Hippocampal formation (tissue), 2 donors: ENCODE measurements around the gene SRPK3.
"Not testable (repeated sequence)": the region's sequence is repeated elsewhere in the genome, so short reads cannot be mapped to it uniquely, and the experiment has no call there.

Source experiments
- DNase-seq, 2 donors: peaks; one replicate each; lab custom pipeline; 2025; lab: John Stamatoyannopoulos, UW

SRPK3 gene

DNA sequence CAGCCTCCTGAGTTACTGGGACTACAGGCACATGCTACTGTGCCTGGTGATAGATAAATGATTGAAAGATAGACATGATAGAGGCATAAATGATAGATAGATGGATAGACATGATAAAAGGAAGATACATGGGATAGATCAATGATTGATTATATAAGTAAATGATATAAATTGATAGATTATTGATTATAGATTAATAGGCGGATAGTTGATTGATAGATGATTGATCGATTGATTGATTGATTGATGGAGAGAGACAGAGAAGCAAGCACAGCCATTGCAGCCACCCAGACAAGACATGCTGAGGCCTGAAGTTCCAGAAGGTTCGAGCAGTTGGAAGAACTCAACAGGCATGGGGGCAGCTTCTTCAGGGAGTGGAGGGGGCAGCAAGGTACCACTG, 34.5 kb upstream of the SRPK3 start:
- no peak for DNase-seq

DNA sequence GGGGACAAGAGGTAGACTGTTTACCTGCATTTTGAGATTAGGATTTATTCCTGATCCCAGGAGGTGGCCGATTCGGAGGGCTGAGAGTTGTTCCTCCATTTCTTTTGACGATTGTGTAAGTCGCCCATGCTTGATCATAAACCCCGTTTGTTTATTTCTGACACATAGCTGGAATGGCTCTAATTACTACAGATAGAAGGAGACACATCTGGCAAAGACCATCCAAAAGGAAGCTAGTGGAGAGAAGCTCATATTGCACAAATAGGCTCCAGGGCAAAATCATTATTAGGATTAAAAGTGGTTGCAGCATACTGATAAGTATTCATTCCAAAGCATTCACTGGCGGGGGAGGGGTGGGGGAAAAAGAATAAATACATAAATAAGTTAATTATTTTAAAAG, 33.9 kb upstream of the SRPK3 start:
- not testable (repeated sequence) for DNase-seq

DNA sequence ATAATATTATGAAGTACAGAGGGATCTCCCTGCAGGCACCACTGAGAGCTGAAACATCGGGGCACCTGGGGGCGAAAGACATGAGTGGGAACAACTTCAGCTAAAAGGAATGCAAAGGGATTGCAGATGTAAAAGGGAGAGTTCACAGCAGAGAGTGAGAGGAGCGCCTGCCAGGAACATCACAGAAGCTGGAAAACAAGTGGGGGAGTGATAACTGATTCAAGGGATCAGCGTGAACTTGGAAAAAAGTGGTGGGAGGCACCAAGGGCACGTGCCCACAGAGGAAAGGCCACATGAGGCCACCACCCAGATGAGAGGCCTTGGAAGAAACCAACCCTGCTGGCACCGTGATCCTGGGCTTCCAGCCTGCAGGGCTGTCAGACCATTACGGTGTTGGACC, 31.8 kb upstream of the SRPK3 start:
- not testable (repeated sequence) for DNase-seq

DNA sequence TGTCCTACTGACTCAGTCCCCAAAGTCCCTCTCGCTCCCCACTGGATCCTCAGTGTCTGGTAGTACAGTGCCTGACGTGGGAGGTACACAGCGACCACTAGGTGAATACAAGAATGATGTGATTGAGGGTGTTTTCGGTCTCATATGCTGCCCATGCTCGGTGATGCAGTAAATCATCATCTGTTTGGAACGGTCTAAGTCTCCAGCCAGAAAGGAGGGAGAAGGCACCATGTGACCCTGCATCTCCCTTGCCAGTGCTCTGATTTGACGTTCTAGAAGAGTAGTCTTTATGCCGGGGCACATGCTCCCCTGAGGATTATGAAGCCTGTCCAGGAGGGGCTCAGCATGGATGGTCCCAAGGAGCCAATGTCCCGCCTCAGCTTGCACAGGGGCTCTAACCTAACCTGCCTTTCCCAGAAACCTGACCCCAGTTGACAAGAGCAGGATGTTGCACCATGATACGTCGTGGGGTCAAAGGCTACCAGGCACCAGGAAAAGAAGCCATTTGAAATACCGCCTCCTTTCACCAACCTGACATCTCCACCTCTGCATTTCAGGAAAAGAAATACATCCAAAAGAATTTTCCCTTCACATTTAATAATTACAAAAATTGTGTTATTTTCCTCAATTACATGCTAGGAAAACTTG, 30.6 kb upstream of the SRPK3 start:
- no peak for DNase-seq

DNA sequence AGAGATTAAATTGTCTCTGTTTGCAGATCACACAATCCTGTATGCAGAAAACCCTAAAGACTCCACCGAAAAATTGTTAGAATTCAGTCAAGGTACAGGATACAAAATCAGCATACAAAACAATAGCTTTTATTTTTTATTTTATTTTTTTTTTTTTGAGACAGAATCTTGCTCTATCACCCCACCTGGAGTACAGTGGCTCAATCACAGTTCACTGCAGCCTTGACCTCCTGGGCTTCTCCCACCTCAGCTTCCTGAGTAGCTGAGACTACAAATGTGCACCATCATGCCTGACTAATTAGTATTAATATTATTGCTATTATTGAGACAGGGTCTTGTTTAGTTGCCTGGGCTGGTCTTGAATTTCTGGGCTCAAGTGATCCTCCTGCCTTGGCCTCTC, 25.7 kb upstream of the SRPK3 start:
- no peak for DNase-seq

DNA sequence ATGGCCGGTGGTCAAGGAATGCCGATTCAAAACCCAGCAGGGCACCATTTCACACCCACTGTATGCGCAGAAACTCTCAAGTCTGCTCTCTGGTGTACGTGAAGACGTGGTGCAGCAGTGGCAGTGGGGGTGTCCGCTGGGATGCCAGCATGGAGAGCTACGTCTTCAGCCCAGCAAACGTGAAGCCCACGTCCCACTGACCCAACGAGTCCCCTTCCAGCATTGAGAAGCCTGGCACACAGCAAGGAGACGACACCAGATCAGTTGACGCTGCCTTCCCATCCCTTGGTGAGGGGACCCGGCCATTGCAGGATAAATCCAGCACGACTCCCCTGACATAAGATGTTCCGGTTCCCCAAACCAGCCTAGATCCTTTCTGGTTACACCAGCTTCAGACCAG, 19.0 kb upstream of the SRPK3 start:
- no peak for DNase-seq

DNA sequence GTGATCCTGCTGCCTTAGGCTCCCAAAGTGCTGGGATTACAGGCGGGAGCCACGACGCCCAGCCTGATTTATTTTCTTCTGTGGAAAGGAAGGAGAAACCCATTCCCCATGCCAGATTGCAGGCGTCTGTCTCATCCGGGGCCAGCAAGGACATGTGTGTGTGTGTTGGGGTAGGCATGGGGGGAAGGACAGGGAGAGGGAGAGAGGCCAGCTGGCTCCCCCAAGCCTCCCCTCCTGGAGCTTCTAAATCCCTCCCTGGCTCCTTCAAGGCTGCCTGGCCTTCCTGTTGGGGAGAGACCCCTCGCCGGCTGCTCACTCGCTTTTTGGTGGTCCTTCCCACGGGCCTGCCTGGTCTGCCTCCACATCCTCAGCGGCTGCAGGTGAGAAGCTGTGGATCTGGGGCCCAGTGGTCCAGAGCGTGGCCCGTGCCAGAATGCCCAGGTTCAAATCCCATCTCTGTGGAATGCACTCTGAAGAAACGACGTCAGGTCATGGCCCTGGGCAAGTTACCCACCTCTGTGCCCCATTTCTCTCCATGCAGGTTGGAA, 18.1 kb upstream of the SRPK3 start:
- DNase-seq, result no peak

DNA sequence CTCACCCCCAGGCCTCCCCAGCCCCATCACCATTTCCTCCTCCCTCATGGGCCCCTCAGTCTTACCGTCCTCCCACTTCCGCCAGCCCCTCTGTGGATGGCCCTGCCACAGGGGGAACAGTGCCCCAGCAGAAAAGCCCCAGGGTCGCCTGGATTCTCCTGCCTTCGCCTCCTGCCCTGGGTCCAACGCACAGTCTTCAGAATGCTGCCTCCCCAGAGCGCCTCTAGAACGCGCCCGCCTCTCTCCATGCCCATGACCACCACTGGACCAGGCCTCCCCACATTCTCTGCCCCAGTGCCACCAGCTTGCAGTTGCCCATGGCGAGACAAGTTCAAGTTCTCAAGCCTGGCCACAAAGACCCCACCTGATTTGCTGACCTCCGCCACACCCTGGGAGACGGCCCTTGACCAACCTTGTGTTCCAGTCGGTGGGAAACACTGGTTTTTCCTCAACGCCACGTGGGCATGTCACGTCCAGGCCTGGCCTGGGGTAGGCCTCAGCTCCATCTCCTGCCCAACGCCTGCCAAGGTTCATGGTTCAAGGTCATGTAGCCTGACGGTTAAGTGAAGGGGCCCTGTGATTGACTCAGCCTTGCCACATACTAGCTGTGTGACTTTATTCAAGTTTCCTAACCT, 17.4 kb upstream of the SRPK3 start:
- DNase-seq, result no peak

DNA sequence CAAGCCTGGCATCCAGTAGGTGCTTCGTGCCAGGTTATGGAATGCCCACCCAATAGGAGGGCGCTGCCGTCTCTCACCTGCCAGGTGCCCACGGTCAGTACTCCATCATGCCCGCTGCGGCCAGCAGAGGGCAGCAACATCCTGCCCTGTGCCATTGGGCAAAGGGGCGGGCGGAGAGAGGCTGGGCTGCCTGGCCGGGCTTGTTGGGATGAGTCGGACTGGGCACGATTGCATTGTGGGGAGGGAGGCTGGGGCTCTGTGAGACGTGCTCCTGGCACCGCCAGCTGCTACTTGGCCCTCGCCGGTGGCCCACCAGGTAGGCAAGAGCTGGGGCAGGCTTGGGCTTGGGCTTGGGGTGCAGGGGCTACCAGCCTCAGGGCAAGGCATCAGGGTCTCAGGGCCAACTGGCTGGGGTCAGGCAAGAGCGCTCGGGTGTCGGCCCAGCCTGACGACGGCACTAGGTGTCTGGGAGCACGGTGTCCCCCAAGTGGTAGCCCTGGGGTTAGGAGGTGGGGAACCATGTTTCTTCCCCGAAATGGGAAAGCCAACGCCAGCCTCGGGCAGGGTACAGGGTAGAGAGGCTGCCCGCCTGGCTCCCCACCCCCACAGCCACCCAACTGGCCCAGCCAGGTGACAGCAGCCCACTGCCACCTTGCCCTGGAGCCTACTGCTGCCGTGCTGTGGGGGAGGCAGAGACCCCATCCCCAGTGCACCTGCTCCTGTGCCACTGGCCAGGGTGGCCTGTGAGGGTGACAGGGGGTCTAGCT, 16.7 kb upstream of the SRPK3 start, which contains the start of gene PLXNB3:
Gene PLXNB3, plus strand, starts transcription at position 261 of the 767 bp plus-strand sequence. CDS start 1,287 bp downstream, outside the sequence.
- DNase-seq, result peak; percentile 71 to 72

DNA sequence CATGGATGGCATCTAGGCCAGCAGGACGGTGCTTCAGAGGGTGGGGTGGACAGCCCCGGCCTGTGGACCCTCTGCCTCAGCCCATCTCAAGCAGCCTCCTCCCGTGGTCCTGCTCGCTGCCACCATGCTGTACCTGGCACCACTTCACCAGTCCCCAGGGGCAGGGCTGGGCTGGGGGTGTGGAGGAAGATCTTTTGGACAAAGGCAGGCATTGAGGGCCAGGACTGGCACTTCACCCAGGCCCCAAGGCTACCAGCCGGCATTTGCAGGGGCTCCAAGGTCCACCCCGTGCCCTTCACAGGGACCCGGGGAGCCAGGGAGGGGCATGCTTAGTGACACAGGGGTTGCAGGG, 16.1 kb upstream of the SRPK3 start:
- DNase-seq, result no peak

DNA sequence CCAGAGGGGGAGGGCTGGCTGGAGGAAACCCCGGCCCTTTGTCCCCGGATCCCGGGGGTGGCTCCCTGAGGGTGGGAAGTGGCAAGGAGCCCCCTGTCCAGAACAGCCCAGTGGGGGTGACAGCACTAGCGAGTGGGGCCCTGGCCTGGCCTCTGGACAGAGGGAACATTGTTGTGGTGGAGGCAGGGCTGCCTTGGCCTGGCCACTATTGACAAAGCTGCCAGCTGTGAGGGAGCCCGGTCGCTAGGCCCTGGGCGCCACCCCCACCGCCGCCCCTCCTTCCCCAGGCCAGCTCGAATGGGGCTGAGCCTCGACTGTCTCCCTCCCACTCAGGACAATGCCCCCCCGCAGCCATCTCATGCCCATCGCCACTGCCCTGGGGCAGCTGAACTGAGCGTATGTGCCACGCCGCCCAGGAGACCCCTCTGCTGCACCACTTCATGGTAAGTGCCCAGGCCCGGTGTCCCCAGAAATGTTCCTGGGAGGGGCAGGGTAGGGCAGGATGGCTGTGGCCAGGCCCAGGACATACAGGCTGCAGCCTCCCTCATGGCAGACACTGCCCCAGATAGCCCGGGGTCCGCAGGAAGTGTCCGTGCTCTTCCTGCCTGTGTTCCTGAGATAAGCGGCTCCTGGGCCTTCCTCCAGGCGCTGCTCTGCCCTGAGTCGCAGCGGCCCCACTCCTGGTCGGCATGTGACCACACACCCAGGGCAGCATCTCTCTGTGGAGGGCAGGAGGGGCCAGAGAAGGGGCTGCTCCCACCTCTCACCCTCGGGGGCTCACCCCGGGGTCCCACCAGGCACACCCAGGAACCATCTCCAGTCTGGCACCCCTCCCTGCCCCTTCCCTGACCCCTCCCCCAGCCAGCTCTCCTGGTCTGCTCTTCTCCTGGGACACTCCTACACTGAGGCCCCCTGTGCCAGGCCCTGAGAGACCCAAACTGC, 15.4 kb upstream of the SRPK3 start:
- DNase-seq, result peak; percentile 89 to 95

DNA sequence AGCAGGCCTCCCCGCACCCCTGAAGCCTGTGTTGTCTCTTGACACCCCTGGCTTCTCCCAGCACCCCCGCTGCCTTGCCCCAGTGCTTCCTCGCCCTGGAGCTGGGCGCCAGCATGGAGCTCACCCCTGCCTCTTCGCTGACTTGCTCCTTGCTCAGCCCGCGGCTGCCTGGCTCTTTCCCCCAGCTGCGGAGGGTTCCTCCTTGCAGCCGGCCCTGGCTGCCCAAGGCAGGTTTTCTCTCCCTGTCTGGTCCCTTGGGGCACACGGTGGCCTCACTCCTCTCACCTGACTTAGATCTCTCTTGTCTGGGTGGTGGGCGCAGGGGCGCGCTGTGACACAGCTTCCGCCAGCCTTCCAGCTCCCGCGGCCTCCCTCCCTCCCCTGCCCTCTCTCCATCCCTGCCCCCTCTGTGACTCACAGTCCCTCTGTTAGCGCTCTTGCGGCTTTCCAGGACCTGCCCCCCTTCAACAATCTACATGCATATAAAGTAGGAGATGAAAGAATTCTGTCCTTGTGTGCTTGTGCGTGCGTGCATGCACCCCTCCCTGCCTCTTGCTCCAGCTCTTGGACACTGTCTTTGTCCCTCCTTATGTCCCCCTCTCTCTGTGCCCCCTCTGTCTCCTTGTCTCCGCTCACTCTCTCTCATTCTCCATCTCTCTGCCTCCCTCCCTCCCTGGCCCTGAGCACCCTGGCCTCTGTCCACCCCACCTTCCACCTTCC, 14.6 kb upstream of the SRPK3 start:
- DNase-seq, result peak in 1 of 2 donors; percentile 66

DNA sequence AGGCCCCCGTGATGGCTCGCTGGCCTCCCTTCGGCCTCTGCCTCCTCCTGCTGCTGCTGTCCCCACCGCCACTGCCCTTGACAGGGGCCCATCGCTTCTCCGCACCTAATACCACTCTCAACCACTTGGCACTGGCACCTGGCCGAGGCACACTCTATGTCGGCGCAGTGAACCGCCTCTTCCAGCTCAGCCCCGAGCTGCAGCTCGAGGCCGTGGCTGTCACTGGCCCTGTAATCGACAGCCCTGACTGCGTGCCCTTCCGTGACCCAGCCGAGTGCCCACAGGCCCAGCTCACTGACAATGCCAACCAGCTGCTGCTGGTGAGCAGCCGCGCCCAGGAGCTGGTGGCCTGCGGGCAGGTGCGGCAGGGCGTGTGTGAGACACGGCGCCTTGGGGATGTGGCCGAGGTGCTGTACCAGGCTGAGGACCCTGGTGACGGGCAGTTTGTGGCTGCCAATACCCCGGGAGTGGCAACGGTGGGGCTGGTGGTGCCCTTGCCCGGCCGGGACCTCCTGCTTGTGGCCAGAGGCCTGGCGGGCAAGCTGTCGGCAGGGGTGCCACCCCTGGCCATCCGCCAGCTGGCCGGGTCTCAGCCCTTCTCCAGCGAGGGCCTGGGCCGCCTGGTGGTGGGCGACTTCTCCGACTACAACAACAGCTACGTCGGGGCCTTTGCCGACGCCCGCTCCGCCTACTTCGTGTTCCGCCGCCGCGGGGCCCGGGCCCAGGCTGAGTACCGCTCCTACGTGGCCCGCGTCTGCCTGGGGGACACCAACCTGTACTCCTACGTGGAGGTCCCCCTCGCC, 13.8 kb upstream of the SRPK3 start:
- no peak for DNase-seq

DNA sequence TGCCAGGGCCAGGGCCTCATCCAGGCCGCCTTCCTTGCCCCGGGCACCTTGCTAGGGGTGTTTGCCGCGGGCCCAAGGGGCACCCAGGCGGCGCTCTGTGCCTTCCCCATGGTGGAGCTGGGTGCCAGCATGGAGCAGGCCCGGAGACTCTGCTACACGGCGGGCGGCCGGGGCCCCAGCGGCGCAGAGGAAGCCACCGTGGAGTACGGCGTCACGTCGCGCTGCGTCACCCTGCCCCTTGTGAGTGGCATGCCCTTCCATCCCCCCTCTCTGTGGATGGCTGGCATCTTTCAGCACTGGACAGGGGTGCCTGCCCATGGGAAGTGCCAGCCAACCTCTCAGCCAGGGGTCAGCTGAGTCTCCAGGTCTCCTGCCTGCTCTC, 13.2 kb upstream of the SRPK3 start:
- DNase-seq, result no peak

DNA sequence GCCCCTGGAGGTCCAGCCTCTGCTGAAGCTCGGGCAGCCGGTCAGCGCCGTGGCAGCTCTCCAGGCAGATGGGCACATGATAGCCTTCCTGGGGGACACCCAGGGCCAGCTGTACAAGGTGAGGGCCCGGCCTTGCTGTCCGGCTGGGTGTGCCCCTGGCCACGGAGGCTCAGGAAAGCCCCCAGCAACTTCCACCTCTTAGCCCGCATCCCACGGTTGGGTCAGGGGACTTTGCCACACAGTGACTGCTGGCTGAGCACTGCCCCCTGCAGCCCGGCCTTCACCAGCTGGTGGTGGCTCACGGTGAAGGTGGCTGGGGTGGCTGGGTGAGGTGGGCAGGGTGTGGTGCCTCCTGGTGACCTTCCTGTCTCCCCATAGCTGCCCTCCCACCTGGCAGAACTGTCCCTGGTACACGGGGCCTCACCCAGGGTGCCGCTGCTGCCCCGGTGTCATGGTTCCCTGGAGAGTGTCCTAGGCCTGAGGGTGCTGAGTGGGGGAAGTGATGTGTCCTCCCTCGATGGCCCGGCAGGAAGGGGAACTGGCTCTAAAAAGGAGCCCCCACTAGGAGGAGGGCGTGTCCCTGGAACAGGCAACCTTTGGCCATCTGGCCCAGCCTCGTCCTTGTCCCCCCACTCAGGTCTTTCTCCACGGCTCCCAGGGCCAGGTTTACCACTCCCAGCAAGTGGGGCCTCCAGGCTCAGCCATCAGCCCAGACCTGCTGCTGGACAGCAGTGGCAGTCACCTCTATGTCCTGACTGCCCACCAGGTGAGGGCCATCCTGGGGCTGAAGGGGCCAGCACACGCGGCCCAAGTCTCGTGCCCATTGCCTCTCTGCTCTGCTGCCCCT, 12.3 kb upstream of the SRPK3 start:
- DNase-seq, result no peak

DNA sequence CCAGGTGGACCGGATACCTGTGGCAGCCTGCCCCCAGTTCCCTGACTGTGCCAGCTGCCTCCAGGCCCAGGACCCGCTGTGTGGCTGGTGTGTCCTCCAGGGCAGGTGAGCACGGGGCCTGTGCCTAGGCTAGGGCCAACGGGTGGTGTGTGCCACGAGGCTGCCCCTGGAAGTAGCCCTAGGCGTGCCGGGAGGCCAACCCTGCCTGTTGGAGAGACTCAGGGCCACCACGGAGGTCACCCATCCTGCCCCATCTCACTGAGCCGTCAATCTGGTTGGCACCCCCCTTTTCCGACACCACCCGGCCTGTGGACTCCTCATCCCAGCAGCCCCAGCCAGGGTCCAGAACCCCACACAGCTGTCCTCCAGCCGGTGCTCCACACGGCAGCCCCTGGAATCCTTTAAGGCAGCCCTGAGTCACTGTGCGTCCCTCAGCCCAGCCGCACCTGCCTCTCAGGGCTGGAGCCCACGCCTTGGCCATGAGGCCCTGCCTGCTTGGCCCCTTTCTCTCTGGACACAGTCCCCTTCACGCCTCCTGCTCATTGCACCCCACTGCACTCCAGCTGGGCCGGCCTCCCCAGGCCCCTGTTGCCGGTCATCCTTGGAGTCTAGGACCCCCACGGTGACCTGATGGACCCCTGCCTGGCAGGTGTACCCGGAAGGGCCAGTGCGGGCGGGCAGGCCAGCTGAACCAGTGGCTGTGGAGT, 11.5 kb upstream of the SRPK3 start:
- no peak for DNase-seq

DNA sequence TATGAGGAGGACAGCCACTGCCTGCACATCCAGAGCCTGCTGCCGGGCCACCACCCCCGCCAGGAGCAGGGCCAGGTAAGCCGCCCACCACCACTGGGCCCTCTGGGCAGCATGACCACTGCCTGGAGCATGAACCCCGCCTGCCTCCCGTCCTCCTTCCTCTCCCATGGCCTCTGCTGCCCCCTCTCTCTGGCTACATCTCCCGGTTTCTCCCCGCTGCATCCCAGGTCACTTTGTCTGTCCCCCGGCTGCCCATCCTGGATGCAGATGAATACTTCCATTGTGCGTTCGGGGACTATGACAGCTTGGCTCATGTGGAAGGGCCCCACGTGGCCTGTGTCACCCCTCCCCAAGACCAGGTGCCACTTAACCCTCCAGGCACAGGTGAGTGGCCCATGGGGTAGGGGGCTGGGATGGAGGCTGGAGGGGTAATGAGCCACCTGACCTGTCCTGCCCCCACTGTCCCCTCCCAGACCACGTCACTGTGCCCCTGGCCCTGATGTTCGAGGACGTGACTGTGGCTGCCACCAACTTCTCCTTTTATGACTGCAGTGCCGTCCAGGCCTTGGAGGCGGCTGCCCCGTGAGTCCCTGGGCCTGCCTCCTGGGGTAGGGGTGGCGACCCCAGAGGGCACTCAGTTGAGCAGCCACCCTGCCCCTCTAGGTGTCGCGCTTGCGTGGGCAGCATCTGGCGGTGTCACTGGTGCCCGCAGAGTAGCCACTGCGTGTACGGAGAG, 10.8 kb upstream of the SRPK3 start:
- DNase-seq, result no peak
